ENCODE measurements around the gene LOX.

DNA sequence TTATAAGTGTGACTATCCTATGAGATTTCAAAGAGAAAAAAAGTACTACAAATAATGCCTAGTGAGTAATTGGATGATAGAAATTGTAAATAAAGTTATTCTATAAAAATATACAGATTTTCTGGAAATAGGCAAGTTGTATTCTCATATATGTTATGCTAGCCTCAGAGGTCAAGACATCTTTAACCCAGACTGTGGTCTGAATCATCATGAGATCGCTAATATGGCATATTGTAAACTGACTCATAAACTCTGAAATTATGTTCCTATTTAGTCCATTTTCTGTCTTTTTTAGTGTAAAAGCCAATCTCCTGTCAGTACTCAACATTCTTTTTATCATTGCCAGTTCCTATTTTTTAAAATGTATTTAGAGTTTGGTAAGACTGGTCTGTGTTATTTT lies 14.2 kb downstream of the LOX start:
- TF ChIP-seq, protein P1, sequence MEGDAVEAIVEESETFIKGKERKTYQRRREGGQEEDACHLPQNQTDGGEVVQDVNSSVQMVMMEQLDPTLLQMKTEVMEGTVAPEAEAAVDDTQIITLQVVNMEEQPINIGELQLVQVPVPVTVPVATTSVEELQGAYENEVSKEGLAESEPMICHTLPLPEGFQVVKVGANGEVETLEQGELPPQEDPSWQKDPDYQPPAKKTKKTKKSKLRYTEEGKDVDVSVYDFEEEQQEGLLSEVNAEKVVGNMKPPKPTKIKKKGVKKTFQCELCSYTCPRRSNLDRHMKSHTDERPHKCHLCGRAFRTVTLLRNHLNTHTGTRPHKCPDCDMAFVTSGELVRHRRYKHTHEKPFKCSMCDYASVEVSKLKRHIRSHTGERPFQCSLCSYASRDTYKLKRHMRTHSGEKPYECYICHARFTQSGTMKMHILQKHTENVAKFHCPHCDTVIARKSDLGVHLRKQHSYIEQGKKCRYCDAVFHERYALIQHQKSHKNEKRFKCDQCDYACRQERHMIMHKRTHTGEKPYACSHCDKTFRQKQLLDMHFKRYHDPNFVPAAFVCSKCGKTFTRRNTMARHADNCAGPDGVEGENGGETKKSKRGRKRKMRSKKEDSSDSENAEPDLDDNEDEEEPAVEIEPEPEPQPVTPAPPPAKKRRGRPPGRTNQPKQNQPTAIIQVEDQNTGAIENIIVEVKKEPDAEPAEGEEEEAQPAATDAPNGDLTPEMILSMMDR (IDR thresholded peaks at IDR 0.05) = no peak
- no peak for TF ChIP-seq EZH2 (IDR thresholded peaks at IDR 0.05)
- TF ChIP-seq EZH2phosphoT487 (IDR thresholded peaks at IDR 0.05) = no peak
